Body of pancreas (tissue), 4 donors: ENCODE measurements around the gene MAP3K13.

Source experiments
- CTCF ChIP-seq, 7 experiments: fragments of 450-650 bp in 4 of 7; fragments of 200-600 bp in 3 of 7; sonication (generic) in 3 of 7; IDR thresholded peaks; one replicate each; pipeline ENCODE4 v1.5.1; 2016 to 2019; ENCODE audit warnings: antibody characterized with exemption in 7 of 7
- POLR2A ChIP-seq, 3 donors: fragments of 450-650 bp; IDR thresholded peaks; one replicate each; pipeline ENCODE4 v1.6.1; 2016; ENCODE audit warnings: antibody characterized with exemption in 3 of 3, mild to moderate bottlenecking in 2 of 3

- TF ChIP-seq POLR2A (IDR thresholded peaks at IDR 0.05) (no peak), CTCF (IDR thresholded peaks at IDR 0.05) (no peak)
Measured at GRCh38 chr3:185350841-185351240, 12.1 kb upstream of the MAP3K13 start.
